Trophoblast cell (in vitro differentiated cells and primary cell): Measurements from ENCODE around the gene DLG1.
A peak's percentile ranks its signal among the peaks of the same experiment; 100 is the strongest.

Experiments used
- DNase-seq, 2 donors: peaks; one replicate each; pipeline ENCODE4 v3.0.0-alpha.2; 2016
- H2AFZ ChIP-seq: 2 replicates; pipeline ENCODE4 v1.6.1; 2013; ENCODE audit warnings: low read length, moderate library complexity, mild to moderate bottlenecking; ENCODE audit not compliant: insufficient read depth, poor library complexity
- H2AK5ac ChIP-seq: 2 replicates; pipeline ENCODE4 v1.6.1; 2013; ENCODE audit warnings: mild to moderate bottlenecking, low read length
- H2BK120ac ChIP-seq: 2 replicates; pipeline ENCODE4 v1.6.1; 2013; ENCODE audit warnings: low read length, mild to moderate bottlenecking, moderate library complexity; ENCODE audit not compliant: insufficient read depth, poor library complexity
- H2BK12ac ChIP-seq: 2 replicates; pipeline ENCODE4 v1.6.1; 2013; ENCODE audit warnings: mild to moderate bottlenecking, low read length, moderate library complexity
- H2BK5ac ChIP-seq: 2 replicates; pipeline ENCODE4 v1.6.1; 2013; ENCODE audit warnings: low read length, low read depth, moderate library complexity, mild to moderate bottlenecking; ENCODE audit not compliant: poor library complexity
- H3K14ac ChIP-seq: 2 replicates; pipeline ENCODE4 v1.6.1; 2013; ENCODE audit warnings: mild to moderate bottlenecking, low read length
- H3K18ac ChIP-seq: 2 replicates; pipeline ENCODE4 v1.6.1; 2013; ENCODE audit warnings: mild to moderate bottlenecking, low read length
- H3K23ac ChIP-seq: 2 replicates; pipeline ENCODE4 v1.6.1; 2013; ENCODE audit warnings: low read length
- H3K27ac ChIP-seq: 2 replicates; pipeline ENCODE4 v1.5.1; 2013; ENCODE audit warnings: low read depth, mild to moderate bottlenecking, inconsistent platforms, low read length, moderate library complexity
- H3K27me3 ChIP-seq: 2 replicates; pipeline ENCODE4 v1.6.1; 2013; ENCODE audit warnings: inconsistent platforms, mild to moderate bottlenecking, low read length, moderate library complexity; ENCODE audit not compliant: insufficient read depth
- H3K36me3 ChIP-seq, 2 experiments: 1 replicate in 1 of 2; 2 replicates in 1 of 2; pipeline ENCODE4 v1.6.1; 2013; ENCODE audit warnings: low read length in 2 of 2, mild to moderate bottlenecking in 2 of 2, moderate library complexity in 1 of 2; ENCODE audit not compliant: insufficient read depth in 2 of 2, control insufficient read depth in 1 of 2
- H3K4ac ChIP-seq: 2 replicates; pipeline ENCODE4 v1.6.1; 2013; ENCODE audit warnings: low read depth, mild to moderate bottlenecking, low read length, moderate library complexity
- H3K4me1 ChIP-seq, 2 experiments: 1 replicate in 1 of 2; 2 replicates in 1 of 2; pipeline ENCODE4 v1.6.1; 2013; ENCODE audit warnings: low read length in 2 of 2, mild to moderate bottlenecking in 2 of 2, moderate library complexity in 1 of 2; ENCODE audit not compliant: insufficient read depth in 2 of 2, control insufficient read depth in 1 of 2
- H3K4me2 ChIP-seq: 2 replicates; pipeline ENCODE4 v1.6.1; 2013; ENCODE audit warnings: inconsistent platforms, mild to moderate bottlenecking, low read length, moderate library complexity
- H3K4me3 ChIP-seq: 2 replicates; pipeline ENCODE4 v1.5.1; 2013; ENCODE audit warnings: mild to moderate bottlenecking, low read depth, low read length, inconsistent platforms
- H3K79me1 ChIP-seq: one replicate; pipeline ENCODE4 v1.6.1; 2013; ENCODE audit warnings: low read length
- H3K79me2 ChIP-seq: 2 replicates; pipeline ENCODE4 v1.6.1; 2013; ENCODE audit warnings: low read length, mild to moderate bottlenecking; ENCODE audit not compliant: control insufficient read depth, insufficient read depth, poor library complexity
- H3K9ac ChIP-seq: 2 replicates; pipeline ENCODE4 v1.6.1; 2013; ENCODE audit warnings: mild to moderate bottlenecking, low read length
- H3K9me3 ChIP-seq: 2 replicates; pipeline ENCODE4 v1.6.1; 2013; ENCODE audit warnings: low read depth, mild to moderate bottlenecking, control low read depth, inconsistent platforms, low read length; ENCODE audit not compliant: insufficient read depth
- H4K12ac ChIP-seq: 2 replicates; pipeline ENCODE4 v1.6.1; 2013; ENCODE audit warnings: low read depth, mild to moderate bottlenecking, low read length, moderate library complexity
- H4K8ac ChIP-seq: 2 replicates; pipeline ENCODE4 v1.6.1; 2013; ENCODE audit warnings: low read depth, mild to moderate bottlenecking, low read length, moderate library complexity
- H4K91ac ChIP-seq: one replicate; pipeline ENCODE4 v1.6.1; 2013; ENCODE audit warnings: low read depth, mild to moderate bottlenecking, low read length, moderate library complexity
- WGBS: extraction: QIAGEN DNeasy Blood & Tissue Kit; methylation state at CpG from one replicate; pipeline ENCODE4 v1.1.7; 2013; ENCODE audit warnings: missing lambda C conversion rate; ENCODE audit not compliant: insufficient read length, insufficient coverage; ENCODE audit errors: extremely low coverage; 5-methylcytosine and 5-hydroxymethylcytosine counted together

The DLG1 gene

DNA sequence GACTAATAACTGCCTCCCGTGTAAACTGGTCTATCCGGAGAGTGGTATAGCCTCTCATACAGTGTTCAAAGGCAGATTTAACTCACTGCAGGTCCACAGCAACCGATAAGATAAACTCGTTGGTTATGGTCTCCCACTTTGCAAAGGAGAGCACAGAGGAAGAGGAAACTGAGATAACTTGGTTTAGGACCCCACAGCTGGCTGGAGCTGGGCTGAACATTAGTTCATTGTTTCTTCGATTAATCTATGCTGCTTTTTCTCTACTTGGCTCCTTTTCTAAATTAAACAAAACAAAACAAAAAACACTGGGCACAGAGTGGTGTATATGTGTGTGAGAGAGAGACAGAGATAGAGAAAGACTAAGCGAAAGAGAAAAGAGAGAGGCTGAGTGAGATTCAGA lies 5.0 kb upstream of the DLG1 start:
- Histone ChIP-seq H3K9ac (no peak overlapping the region), H3K79me1 (peaks cover 8% of the 10 kb centered on the region)

DNA sequence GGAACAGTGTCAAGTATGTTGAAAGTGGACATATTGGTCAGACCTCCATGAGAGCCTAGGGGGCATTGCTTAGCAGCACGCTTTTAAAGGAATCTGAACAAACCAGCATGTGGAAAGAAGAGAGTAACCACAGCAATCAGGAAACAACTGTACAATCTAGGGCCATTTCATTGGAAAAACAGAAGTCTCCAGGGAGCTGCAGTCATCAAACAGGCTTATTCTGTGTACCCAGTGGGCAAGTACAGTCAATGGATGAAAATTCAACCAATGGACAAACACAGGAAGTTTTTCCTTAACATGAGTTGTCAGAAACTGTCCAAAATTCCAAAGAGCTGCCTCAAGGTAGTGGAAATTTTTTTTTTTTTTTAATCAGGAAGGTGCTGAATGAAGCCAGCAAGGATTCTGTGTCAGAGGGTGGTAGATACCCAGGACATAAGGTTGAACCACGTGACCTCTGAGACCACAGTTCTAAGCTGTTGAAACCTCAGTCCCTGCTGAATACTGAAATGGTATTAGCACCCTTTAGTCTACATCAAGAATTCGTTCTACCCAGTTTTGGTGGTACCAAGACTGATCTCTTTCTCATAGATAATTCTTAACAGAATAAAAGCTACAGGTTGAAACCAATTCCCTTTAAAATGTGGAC lies 4.4 kb upstream of the DLG1 start:
- Histone ChIP-seq H2AK5ac (no peak overlapping the region), H3K4ac (no peak overlapping the region), H2BK120ac (no peak overlapping the region), H2BK12ac (no peak overlapping the region), H3K27ac (no peak overlapping the region), H3K14ac (no peak overlapping the region), H3K9me3 (no peaks in the 10 kb centered on the region), H3K4me3 (no peak overlapping the region), H3K4me2 (no peak overlapping the region), H3K79me2 (peaks cover 4% of the 10 kb centered on the region), H3K23ac (no peak overlapping the region), H2BK5ac (no peak overlapping the region), H4K91ac (no peak overlapping the region), H3K18ac (no peak overlapping the region), H2AFZ (no peak overlapping the region), H4K12ac (no peak overlapping the region), H3K9ac (no peak overlapping the region), H3K79me1 (peaks cover 13% of the 10 kb centered on the region), H3K36me3 (no peaks in the 10 kb centered on the region), H3K4me1 (peaks cover 4 to 18% of the 10 kb centered on the region in 2 experiments), H4K8ac (no peak overlapping the region), H3K27me3 (no peaks in the 10 kb centered on the region)
- DNase-seq, result peak; percentile 86 to 96
- WGBS, result no CpG with 5 or more reads among the region's 3 CpGs

More for the DNA sequence above, 5.0 kb upstream of the DLG1 start:
- Histone ChIP-seq H3K9me3 (no peaks in the 10 kb centered on the region), H2BK120ac (peak overlapping the region; percentile 55), H2BK5ac (peak overlapping the region; percentile 53), H2BK12ac (peak overlapping the region; percentile 80), H4K12ac (no peak overlapping the region), H2AK5ac (no peak overlapping the region), H3K4me2 (no peak overlapping the region), H3K36me3 (no peaks in the 10 kb centered on the region), H2AFZ (no peak overlapping the region), H4K91ac (no peak overlapping the region), H3K27me3 (no peaks in the 10 kb centered on the region), H3K23ac (no peak overlapping the region), H3K4ac (no peak overlapping the region), H4K8ac (no peak overlapping the region), H3K14ac (no peak overlapping the region), H3K27ac (no peak overlapping the region), H3K4me1 (peaks cover 4 to 18% of the 10 kb centered on the region in 2 experiments), H3K18ac (no peak overlapping the region), H3K4me3 (no peak overlapping the region), H3K79me2 (no peaks in the 10 kb centered on the region)
- no CpG with 5 or more reads among the region's 6 CpGs for WGBS
- DNase-seq, result no peak

DNA sequence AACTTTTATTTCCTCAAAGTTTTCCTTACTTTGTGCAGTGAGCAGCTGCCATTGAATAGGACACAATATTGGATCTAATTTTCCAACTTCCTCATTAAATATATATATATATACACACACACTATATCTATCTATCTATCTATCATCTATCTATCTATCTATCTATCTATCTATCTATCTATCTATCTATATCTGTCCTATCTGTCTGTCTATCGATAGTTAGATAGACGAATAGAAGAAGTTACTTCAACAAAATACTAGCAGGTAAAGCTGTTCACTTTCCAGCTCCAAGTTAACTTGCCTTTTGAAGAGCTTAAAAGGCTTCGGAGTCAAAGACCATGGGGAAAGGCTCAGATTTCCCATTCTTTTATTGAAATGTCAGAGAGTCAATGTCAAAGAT lies 3.6 kb upstream of the DLG1 start:
- DNase-seq, result no peak
- Histone ChIP-seq H3K18ac (no peak overlapping the region), H2BK5ac (no peak overlapping the region), H4K12ac (no peak overlapping the region), H2AK5ac (no peak overlapping the region), H3K4ac (no peak overlapping the region), H3K4me3 (no peak overlapping the region), H3K4me2 (no peak overlapping the region), H3K23ac (no peak overlapping the region), H3K14ac (no peak overlapping the region), H4K8ac (no peak overlapping the region), H2BK12ac (no peak overlapping the region), H3K36me3 (no peaks in the 10 kb centered on the region), H2BK120ac (no peak overlapping the region), H3K4me1 (peaks cover 4 to 17% of the 10 kb centered on the region in 2 experiments), H3K9me3 (no peaks in the 10 kb centered on the region), H3K9ac (no peak overlapping the region), H3K27ac (no peak overlapping the region), H4K91ac (no peak overlapping the region), H3K27me3 (no peaks in the 10 kb centered on the region), H3K79me1 (peaks cover 18% of the 10 kb centered on the region), H2AFZ (no peak overlapping the region), H3K79me2 (peaks cover 11% of the 10 kb centered on the region)
- WGBS, result no CpG with 5 or more reads among the region's 3 CpGs

DNA sequence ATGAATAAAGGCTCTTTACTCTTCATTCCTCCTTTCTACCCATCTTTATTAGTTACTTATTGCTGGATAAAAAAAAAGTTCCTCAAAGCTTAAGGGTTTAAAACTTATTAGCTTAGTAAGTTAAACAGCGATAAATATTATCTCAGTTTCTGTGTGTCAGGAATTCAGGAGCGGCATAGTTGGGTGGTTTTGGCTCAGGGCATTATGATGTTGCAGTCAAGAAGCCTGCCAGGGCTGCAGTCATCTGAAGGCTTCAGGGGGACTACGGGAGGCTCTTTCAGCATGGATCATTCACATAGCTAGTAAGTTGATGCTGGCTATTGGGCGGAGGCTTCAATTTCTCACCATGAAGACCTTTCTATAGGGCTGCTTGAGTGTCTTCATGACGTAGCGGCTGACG lies 1.9 kb upstream of the DLG1 start:
- H3K4ac ChIP-seq, result no peak overlapping the region
- H3K4me1 ChIP-seq, result peaks cover 4 to 10% of the 10 kb centered on the region in 2 experiments

More for the DNA sequence above, 1.9 kb upstream of the DLG1 start:
- no peak overlapping the region for H3K27ac ChIP-seq
- H3K14ac ChIP-seq, result no peak overlapping the region
- no peak for DNase-seq
- H3K9me3 ChIP-seq, result no peaks in the 10 kb centered on the region
- peaks cover 11% of the 10 kb centered on the region for H3K79me2 ChIP-seq
- no peak overlapping the region for H3K23ac ChIP-seq
- no peak overlapping the region for H3K4me3 ChIP-seq
- H4K8ac ChIP-seq, result no peak overlapping the region
- H3K79me1 ChIP-seq, result peaks cover 18% of the 10 kb centered on the region
- no peak overlapping the region for H3K18ac ChIP-seq
- H3K36me3 ChIP-seq, result no peaks in the 10 kb centered on the region
- no peaks in the 10 kb centered on the region for H3K27me3 ChIP-seq
- H4K91ac ChIP-seq, result no peak overlapping the region
- H2BK120ac ChIP-seq, result no peak overlapping the region
- WGBS, result no CpG with 5 or more reads among the region's 7 CpGs
- no peak overlapping the region for H2BK12ac ChIP-seq
- no peak overlapping the region for H3K4me2 ChIP-seq
- H3K9ac ChIP-seq, result no peak overlapping the region
- H4K12ac ChIP-seq, result no peak overlapping the region
- no peak overlapping the region for H2BK5ac ChIP-seq
- H2AK5ac ChIP-seq, result no peak overlapping the region
- H2AFZ ChIP-seq, result no peak overlapping the region
